ENCODE measurements around the gene MAEL. TPM values are rescaled to one million over a fixed set of nuclear protein-coding genes. Genes with fewer than 3 reads are reported as not detected.
A peak's percentile ranks its signal among the peaks of the same experiment; 100 is the strongest.

The MAEL gene
- total and polyA plus RNA-seq, 2 of the 13 experiments (the other 11 are each of a cell fraction or from before 2014, with no cell fraction given): not detected

- TF ChIP-seq, protein P1, sequence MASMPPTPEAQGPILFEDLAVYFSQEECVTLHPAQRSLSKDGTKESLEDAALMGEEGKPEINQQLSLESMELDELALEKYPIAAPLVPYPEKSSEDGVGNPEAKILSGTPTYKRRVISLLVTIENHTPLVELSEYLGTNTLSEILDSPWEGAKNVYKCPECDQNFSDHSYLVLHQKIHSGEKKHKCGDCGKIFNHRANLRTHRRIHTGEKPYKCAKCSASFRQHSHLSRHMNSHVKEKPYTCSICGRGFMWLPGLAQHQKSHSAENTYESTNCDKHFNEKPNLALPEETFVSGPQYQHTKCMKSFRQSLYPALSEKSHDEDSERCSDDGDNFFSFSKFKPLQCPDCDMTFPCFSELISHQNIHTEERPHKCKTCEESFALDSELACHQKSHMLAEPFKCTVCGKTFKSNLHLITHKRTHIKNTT (CRISPR knock-in tag; IDR thresholded peaks at IDR 0.05): no peak
- TF ChIP-seq FOSL1 (CRISPR knock-in tag; IDR thresholded peaks at IDR 0.05; ENCODE audit: borderline replicate concordance): no peak
- TF ChIP-seq ZNF609 (CRISPR knock-in tag; IDR thresholded peaks at IDR 0.05; ENCODE audit: borderline replicate concordance): no peak
- TF ChIP-seq ZNF24 (IDR thresholded peaks at IDR 0.05): no peak
- no peak for TF ChIP-seq ZNF619 (CRISPR knock-in tag; IDR thresholded peaks at IDR 0.05)
- no peak for TF ChIP-seq TCF12 (IDR thresholded peaks at IDR 0.05)
- TF ChIP-seq TCF12 (CRISPR knock-in tag; IDR thresholded peaks at IDR 0.05): no peak
- no peak for TF ChIP-seq MLLT10 (CRISPR knock-in tag; IDR thresholded peaks at IDR 0.05)
- TF ChIP-seq, protein P2, sequence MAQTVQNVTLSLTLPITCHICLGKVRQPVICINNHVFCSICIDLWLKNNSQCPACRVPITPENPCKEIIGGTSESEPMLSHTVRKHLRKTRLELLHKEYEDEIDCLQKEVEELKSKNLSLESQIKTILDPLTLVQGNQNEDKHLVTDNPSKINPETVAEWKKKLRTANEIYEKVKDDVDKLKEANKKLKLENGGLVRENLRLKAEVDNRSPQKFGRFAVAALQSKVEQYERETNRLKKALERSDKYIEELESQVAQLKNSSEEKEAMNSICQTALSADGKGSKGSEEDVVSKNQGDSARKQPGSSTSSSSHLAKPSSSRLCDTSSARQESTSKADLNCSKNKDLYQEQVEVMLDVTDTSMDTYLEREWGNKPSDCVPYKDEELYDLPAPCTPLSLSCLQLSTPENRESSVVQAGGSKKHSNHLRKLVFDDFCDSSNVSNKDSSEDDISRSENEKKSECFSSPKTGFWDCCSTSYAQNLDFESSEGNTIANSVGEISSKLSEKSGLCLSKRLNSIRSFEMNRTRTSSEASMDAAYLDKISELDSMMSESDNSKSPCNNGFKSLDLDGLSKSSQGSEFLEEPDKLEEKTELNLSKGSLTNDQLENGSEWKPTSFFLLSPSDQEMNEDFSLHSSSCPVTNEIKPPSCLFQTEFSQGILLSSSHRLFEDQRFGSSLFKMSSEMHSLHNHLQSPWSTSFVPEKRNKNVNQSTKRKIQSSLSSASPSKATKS (CRISPR knock-in tag; IDR thresholded peaks at IDR 0.05): no peak
- TF ChIP-seq ETV5 (CRISPR knock-in tag; IDR thresholded peaks at IDR 0.05; ENCODE audit: borderline replicate concordance): 0 out of 2 replicates have a peak, but pooled peaks have one; percentile 21
- no peak for TF ChIP-seq NFE2L1 (CRISPR knock-in tag; IDR thresholded peaks at IDR 0.05; ENCODE audit: borderline replicate concordance)
- no peak for TF ChIP-seq MED1 (CRISPR knock-in tag; IDR thresholded peaks at IDR 0.05)
- no peak for TF ChIP-seq ZNF660 (CRISPR knock-in tag; IDR thresholded peaks at IDR 0.05; ENCODE audit: borderline replicate concordance, low read depth)
- peak; percentile 51; the same call in 1 of the 2 replicates for TF ChIP-seq PPARG (CRISPR knock-in tag; conservative IDR thresholded peaks at IDR 0.05)
These were observed 77.4 kb downstream of the MAEL start (continued) for GRCh38 chr1:167066333-167067122.

Measured in HepG2 (cell line).